ENCODE results near the gene CNTLN. TPM values are rescaled to one million over a fixed set of nuclear protein-coding genes. Genes with fewer than 3 reads are reported as not detected.

CNTLN gene
- total and polyA plus RNA-seq, 8 donors = 0.58 to 28.5 (median 3.3) TPM

DNA sequence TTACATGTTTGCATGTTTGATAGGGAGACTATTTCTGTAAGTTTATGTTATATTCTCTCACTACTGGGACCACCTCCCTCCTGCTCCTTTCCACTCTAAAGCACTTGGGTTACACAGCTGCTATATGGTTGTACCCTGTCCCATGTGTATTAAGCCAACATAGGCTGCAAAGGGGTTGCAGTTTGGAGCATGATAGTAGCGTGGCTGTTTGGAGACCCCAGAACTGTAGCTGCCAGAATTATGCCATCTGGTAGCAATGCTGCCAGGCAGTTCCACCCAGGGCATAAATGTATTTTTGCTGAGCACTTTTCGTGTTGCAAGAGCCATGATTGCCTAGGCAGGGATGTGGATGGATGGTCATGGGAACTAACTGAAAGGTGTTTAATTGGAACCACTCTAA lies 81.8 kb downstream of the CNTLN start:
- Histone ChIP-seq H3K27ac (no peak overlapping the region), H3K4me3 (no peak overlapping the region), H3K27me3 (no peaks in the 10 kb centered on the region), H3K36me3 (no peaks in the 10 kb centered on the region), H3K9me3 (peaks cover 0 to 7% (median 0%) of the 10 kb centered on the region in 4 donors), H3K4me1 (no peaks in the 10 kb centered on the region)
- no peak for DNase-seq
- intact Hi-C loops (cut with DNase I; ENCODE audit: low total_unique reads) = no loop called here
- TF ChIP-seq, protein P1, sequence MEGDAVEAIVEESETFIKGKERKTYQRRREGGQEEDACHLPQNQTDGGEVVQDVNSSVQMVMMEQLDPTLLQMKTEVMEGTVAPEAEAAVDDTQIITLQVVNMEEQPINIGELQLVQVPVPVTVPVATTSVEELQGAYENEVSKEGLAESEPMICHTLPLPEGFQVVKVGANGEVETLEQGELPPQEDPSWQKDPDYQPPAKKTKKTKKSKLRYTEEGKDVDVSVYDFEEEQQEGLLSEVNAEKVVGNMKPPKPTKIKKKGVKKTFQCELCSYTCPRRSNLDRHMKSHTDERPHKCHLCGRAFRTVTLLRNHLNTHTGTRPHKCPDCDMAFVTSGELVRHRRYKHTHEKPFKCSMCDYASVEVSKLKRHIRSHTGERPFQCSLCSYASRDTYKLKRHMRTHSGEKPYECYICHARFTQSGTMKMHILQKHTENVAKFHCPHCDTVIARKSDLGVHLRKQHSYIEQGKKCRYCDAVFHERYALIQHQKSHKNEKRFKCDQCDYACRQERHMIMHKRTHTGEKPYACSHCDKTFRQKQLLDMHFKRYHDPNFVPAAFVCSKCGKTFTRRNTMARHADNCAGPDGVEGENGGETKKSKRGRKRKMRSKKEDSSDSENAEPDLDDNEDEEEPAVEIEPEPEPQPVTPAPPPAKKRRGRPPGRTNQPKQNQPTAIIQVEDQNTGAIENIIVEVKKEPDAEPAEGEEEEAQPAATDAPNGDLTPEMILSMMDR (IDR thresholded peaks at IDR 0.05) = no peak
- TF ChIP-seq POLR2A (IDR thresholded peaks at IDR 0.05) (no peak), POLR2AphosphoS5 (IDR thresholded peaks at IDR 0.05) (no peak), EP300 (IDR thresholded peaks at IDR 0.05) (no peak)
- 75 to 94% (median 85%) methylated on average over 2 of the region's 2 CpGs for WGBS, 5 donors

DNA sequence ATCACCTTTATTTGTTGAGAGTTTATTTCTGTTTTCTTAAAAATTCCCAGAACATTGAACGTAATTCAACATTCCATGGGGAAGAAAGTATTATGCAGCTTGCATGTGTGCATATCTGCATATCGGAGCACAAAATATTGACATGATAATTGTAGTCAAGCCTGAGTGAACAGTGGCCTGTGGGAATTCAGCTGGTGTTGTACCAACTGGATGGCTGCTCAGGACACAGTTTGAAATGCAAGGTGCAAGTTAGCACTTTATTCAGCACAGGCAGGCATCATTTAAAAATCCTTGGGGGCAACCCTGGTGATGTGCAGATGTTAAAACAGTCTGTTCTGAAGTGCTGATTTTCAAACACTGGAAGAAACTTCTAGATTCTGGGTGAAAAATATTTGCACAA lies 82.4 kb downstream of the CNTLN start:
- Histone ChIP-seq H3K9me3 (peaks cover 0 to 7% (median 0%) of the 10 kb centered on the region in 4 donors), H3K4me1 (no peaks in the 10 kb centered on the region), H3K27me3 (no peaks in the 10 kb centered on the region), H3K27ac (no peak overlapping the region), H3K36me3 (no peaks in the 10 kb centered on the region), H3K4me3 (no peak overlapping the region)
- DNase-seq = no peak
- TF ChIP-seq, protein P1 (IDR thresholded peaks at IDR 0.05) = no peak
- no peak for TF ChIP-seq POLR2AphosphoS5 (IDR thresholded peaks at IDR 0.05)
- no peak for TF ChIP-seq POLR2A (IDR thresholded peaks at IDR 0.05)
- TF ChIP-seq EP300 (IDR thresholded peaks at IDR 0.05) = no peak
- intact Hi-C loops (cut with DNase I; ENCODE audit: low total_unique reads) = no loop called here
- 86 to 92% (median 89%) methylated on average over 2 of the region's 2 CpGs for WGBS, 5 donors

DNA sequence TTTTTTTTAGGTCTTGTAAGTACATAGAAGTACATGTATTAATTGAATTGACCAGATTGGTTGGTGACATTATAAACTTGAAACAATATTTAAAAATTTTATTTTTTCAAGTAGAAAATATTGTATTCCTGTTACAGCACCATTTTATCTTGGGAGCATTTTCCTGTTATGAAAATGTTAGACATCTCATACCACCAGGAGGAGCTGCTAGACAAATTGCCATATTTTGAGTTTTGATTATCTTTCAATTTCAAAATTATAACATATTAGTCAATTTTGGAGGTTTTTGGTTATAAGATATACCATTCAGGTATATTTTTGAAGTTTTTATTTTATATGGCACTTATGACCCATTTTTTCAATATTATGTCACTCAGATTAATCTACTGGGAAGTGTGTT lies 84.4 kb downstream of the CNTLN start:
- Histone ChIP-seq H3K36me3 (no peaks in the 10 kb centered on the region), H3K27me3 (no peaks in the 10 kb centered on the region), H3K9me3 (no peaks in the 10 kb centered on the region), H3K4me1 (no peaks in the 10 kb centered on the region), H3K4me3 (no peak overlapping the region), H3K27ac (no peak overlapping the region)
- TF ChIP-seq POLR2AphosphoS5 (IDR thresholded peaks at IDR 0.05) (no peak), EP300 (IDR thresholded peaks at IDR 0.05) (no peak), POLR2A (IDR thresholded peaks at IDR 0.05) (no peak)
- TF ChIP-seq, protein P1 (IDR thresholded peaks at IDR 0.05) = no peak
- intact Hi-C loops (cut with DNase I; ENCODE audit: low total_unique reads) = no loop called here
- no peak for DNase-seq

DNA sequence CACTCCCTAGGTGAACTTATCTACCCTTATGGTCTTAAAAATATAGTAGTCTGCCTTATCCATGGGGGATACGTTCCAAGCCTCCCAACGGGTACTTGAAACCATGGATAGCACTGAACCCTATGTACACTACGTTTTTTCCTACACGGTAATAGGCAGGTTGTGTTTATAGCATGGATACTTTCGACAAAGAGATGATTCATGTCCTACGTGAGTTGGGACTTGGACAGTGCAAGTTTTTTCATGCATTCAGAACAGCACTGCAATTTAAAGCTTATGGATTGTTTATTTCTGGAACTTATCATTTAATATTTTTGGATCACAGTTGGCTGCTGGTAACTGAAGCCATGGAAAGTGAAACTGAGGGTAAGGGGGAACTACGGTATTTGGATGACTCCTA lies 88.1 kb downstream of the CNTLN start:
- Histone ChIP-seq H3K9me3 (no peaks in the 10 kb centered on the region), H3K4me1 (no peaks in the 10 kb centered on the region), H3K27me3 (no peaks in the 10 kb centered on the region), H3K27ac (no peak overlapping the region), H3K36me3 (no peaks in the 10 kb centered on the region), H3K4me3 (no peak overlapping the region)
- DNase-seq = no peak
- WGBS, 5 donors = 85 to 95% (median 94%) methylated on average over 7 of the region's 7 CpGs
- TF ChIP-seq EP300 (IDR thresholded peaks at IDR 0.05) (no peak), POLR2AphosphoS5 (IDR thresholded peaks at IDR 0.05) (no peak), POLR2A (IDR thresholded peaks at IDR 0.05) (no peak)
- TF ChIP-seq, protein P1 (IDR thresholded peaks at IDR 0.05) = no peak
- intact Hi-C loops (cut with DNase I; ENCODE audit: low total_unique reads) = no loop called here
